HCT116 (cell line): ENCODE results near the gene FSTL4. TPM values are rescaled to one million over a fixed set of nuclear protein-coding genes. Genes with fewer than 3 reads are reported as not detected.

ENCODE experiments used
- ATAC-seq: fragments of 200-7000 bp; cut with Tn5 transposase; 2 replicates; pipeline ENCODE4 v1.9.1; 2020; ENCODE audit warnings: mild to moderate bottlenecking, moderate library complexity
- BruUV-seq: library from RNA; stranded (reverse); fragments of 400-500 nt; replicated peaks from 2 replicates; lab custom pipeline; 2021; lab: Mats Ljungman, UMichigan
- CTCF ChIA-PET: fragments of 300-600 bp; sonication (Branson Sonifier 250); formaldehyde crosslinking; loops from one replicate; lab custom pipeline; 2021; ENCODE audit warnings: antibody characterized with exemption; lab: Charles Lee
- POLR2A ChIA-PET: fragments of 300-600, 350-600 bp; sonication (Branson Sonifier 250); formaldehyde crosslinking; loops from one replicate; lab custom pipeline; 2021; ENCODE audit warnings: antibody characterized with exemption; lab: Charles Lee
- RAD21 ChIA-PET, 2 experiments: fragments of 300-600 bp; sonication (Branson Sonifier 250); formaldehyde crosslinking; loops; one replicate each; lab custom pipeline; 2023; ENCODE audit warnings: low total read pairs in 2 of 2; ENCODE audit not compliant: uncharacterized antibody in 2 of 2, unreplicated experiment in 2 of 2, low non-redundant PET in 1 of 2; lab: Charles Lee
- DNase-seq: peaks from one replicate; pipeline ENCODE4 v3.0.0-alpha.2; 2010; ENCODE audit warnings: low read depth, low spot score
- H2AFZ ChIP-seq: fragments of 200-600 bp; shearing (Covaris generic), sonication (generic); 2 replicates; pipeline ENCODE4 v1.6.1; 2017; ENCODE audit warnings: low read depth, mixed run types, mixed read lengths, antibody characterized with exemption, low read length; ENCODE audit not compliant: poor library complexity, severe bottlenecking
- H3K27ac ChIP-seq: 2 replicates; pipeline ENCODE4 v1.5.1; 2012; ENCODE audit warnings: low read depth, low read length
- H3K27me3 ChIP-seq: fragments of 200-600 bp; sonication (generic); 2 replicates; pipeline ENCODE4 v1.6.1; 2016; ENCODE audit warnings: mixed run types, low read length, mixed read lengths; ENCODE audit not compliant: insufficient read depth
- H3K36me3 ChIP-seq, 2 experiments: fragments of 200-500 bp in 1 of 2; fragments of 200-600 bp in 1 of 2; sonication (Bioruptor generic) in 1 of 2; sonication (generic) in 1 of 2; 2 replicates each; pipeline versions ENCODE4 v1.5.1 to v1.6.1; 2014 to 2016; ENCODE audit warnings: low read length in 2 of 2, inconsistent platforms in 1 of 2, mixed read lengths in 1 of 2, mixed run types in 1 of 2; ENCODE audit not compliant: insufficient read depth in 2 of 2, control insufficient read depth in 1 of 2
- H3K4me1 ChIP-seq, 2 experiments: fragments of 200-600 bp in 1 of 2; sonication (generic) in 1 of 2; 2 replicates each; pipeline versions ENCODE4 v1.5.1 to v1.6.1; 2012 to 2017; ENCODE audit warnings: low read length in 2 of 2, inconsistent platforms in 1 of 2, mild to moderate bottlenecking in 1 of 2, mixed read lengths in 1 of 2, mixed run types in 1 of 2, moderate library complexity in 1 of 2; ENCODE audit not compliant: insufficient read depth in 2 of 2, control insufficient read depth in 1 of 2
- H3K4me2 ChIP-seq: fragments of 200-600 bp; sonication (generic); 2 replicates; pipeline ENCODE4 v1.6.1; 2017; ENCODE audit warnings: mixed run types, low read length, mixed read lengths
- H3K4me3 ChIP-seq, 2 experiments: fragments of 200-600 bp in 1 of 2; sonication (generic) in 1 of 2; replicated peaks in 1 of 2; 2 replicates each; pipeline ENCODE4 v1.5.1; 2011 to 2016; ENCODE audit warnings: low read length in 2 of 2, control low read depth in 1 of 2, low read depth in 1 of 2, mild to moderate bottlenecking in 1 of 2, mixed read lengths in 1 of 2, mixed run types in 1 of 2
- H3K79me2 ChIP-seq: fragments of 200-600 bp; sonication (generic); 2 replicates; pipeline ENCODE4 v1.6.1; 2017; ENCODE audit warnings: mild to moderate bottlenecking, mixed run types, low read length, moderate library complexity, mixed read lengths; ENCODE audit not compliant: insufficient read depth
- H3K9ac ChIP-seq: fragments of 200-600 bp; sonication (generic); 2 replicates; pipeline ENCODE4 v1.6.1; 2016; ENCODE audit warnings: low read length, mixed read lengths
- H3K9me2 ChIP-seq: fragments of 200-600 bp; sonication (generic), shearing (Covaris generic); 2 replicates; pipeline ENCODE4 v1.6.1; 2017; ENCODE audit warnings: mixed run types, mild to moderate bottlenecking, moderate library complexity; ENCODE audit not compliant: insufficient read depth
- H3K9me3 ChIP-seq, 2 experiments: fragments of 200-500 bp in 1 of 2; fragments of 200-600 bp in 1 of 2; sonication (Bioruptor generic) in 1 of 2; sonication (generic) in 1 of 2; 2 replicates each; pipeline ENCODE4 v1.6.1; 2014 to 2017; ENCODE audit warnings: low read length in 2 of 2, mixed read lengths in 2 of 2, inconsistent platforms in 1 of 2, low read depth in 1 of 2, mild to moderate bottlenecking in 1 of 2, mixed run types in 1 of 2, moderate library complexity in 1 of 2; ENCODE audit not compliant: control insufficient read depth in 1 of 2, insufficient read depth in 1 of 2
- H4K20me1 ChIP-seq: fragments of 200-600 bp; sonication (generic), shearing (Covaris generic); 2 replicates; pipeline ENCODE4 v1.6.1; 2017; ENCODE audit warnings: mixed run types, mild to moderate bottlenecking, moderate library complexity; ENCODE audit not compliant: insufficient read depth
- EGR1 ChIP-seq: IDR thresholded peaks from 2 replicates; pipeline ENCODE4 v1.6.1; 2012; ENCODE audit warnings: low read depth
- EZH2 ChIP-seq: fragments of 200-600 bp; sonication (generic); IDR thresholded peaks from 2 replicates; pipeline ENCODE4 v1.6.1; 2017; ENCODE audit warnings: antibody characterized with exemption, mixed run types
- FOSL1 ChIP-seq: IDR thresholded peaks from 2 replicates; pipeline ENCODE4 v1.6.1; 2012; ENCODE audit warnings: low read depth
- POLR2A ChIP-seq: IDR thresholded peaks from 2 replicates; pipeline ENCODE4 v1.7.0; 2011; ENCODE audit warnings: borderline replicate concordance; ENCODE audit not compliant: insufficient read depth, insufficient read length; ENCODE audit errors: extremely low read depth
- POLR2AphosphoS5 ChIP-seq: IDR thresholded peaks from 2 replicates; pipeline ENCODE4 v1.6.1; 2011; ENCODE audit warnings: mild to moderate bottlenecking, low read depth, low read length, moderate library complexity
- SP1 ChIP-seq: IDR thresholded peaks from 2 replicates; pipeline ENCODE4 v1.6.1; 2012; ENCODE audit warnings: low read depth
- SRF ChIP-seq: IDR thresholded peaks from 2 replicates; pipeline ENCODE4 v1.6.1; 2012; ENCODE audit warnings: low read depth
- TCF7L2 ChIP-seq: IDR thresholded peaks from 2 replicates; pipeline ENCODE4 v1.7.0; 2011; ENCODE audit warnings: borderline replicate concordance, inconsistent platforms; ENCODE audit not compliant: insufficient read depth, insufficient read length; ENCODE audit errors: extremely low read depth
- ZBTB33 ChIP-seq: IDR thresholded peaks from 2 replicates; pipeline ENCODE4 v1.6.1; 2011; ENCODE audit warnings: mild to moderate bottlenecking, low read length, moderate library complexity; ENCODE audit not compliant: insufficient replicate concordance; ENCODE audit errors: extremely low read depth
- ZNF274 ChIP-seq: fragments of 200-500 bp; sonication (Bioruptor generic); IDR thresholded peaks from 2 replicates; pipeline ENCODE4 v1.6.1; 2014; ENCODE audit warnings: mild to moderate bottlenecking, low read depth, low read length, inconsistent platforms
- intact Hi-C: fragments of 100-400 bp; cut with micrococcal nuclease; formaldehyde crosslinking; loops from 2 replicates; pipeline ENCODE4 v1.10.0; 2022
- total RNA-seq: library from RNA; stranded (reverse); gene quantifications from one replicate; pipeline ENCODE4 v1.2.1, GENCODE V29; 2021; ENCODE audit not compliant: unreplicated experiment

Gene FSTL4
- total RNA-seq, 1 experiment from 2014 or later: 0.37 TPM

- H3K4me2 ChIP-seq: no peak overlapping the region
- TF ChIP-seq SRF: no peak
- no peak for TF ChIP-seq ZNF274
- TF ChIP-seq POLR2AphosphoS5: no peak
- no peak for TF ChIP-seq ZBTB33
- TF ChIP-seq EGR1: no peak
- TF ChIP-seq EZH2: no peak
- no peak for TF ChIP-seq SP1
- no peak for TF ChIP-seq POLR2A
- TF ChIP-seq TCF7L2: no peak
- TF ChIP-seq FOSL1: no peak
- H3K79me2 ChIP-seq: no peaks in the 10 kb centered on the region
- no peaks in the 10 kb centered on the region for H3K9me2 ChIP-seq
- intact Hi-C loops: no loop called here
- CTCF ChIA-PET: interaction anchor here (1.0 kb wide), 1 partner anchor 10 kb away, joined by 3 read pairs; no protein-coding TSS in a partner anchor
- H3K27me3 ChIP-seq: peaks cover 13% of the 10 kb centered on the region; the same call in 1 of the 2 replicates
- no peak overlapping the region for H3K9ac ChIP-seq
- no peak overlapping the region for H3K27ac ChIP-seq
- BruUV-seq: no TSS peak
- no peaks in the 10 kb centered on the region for H3K36me3 ChIP-seq
- DNase-seq (no peak), ATAC-seq (no peak)
- H3K9me3 ChIP-seq: no peaks in the 10 kb centered on the region
- no peak overlapping the region for H3K4me3 ChIP-seq
- RAD21 ChIA-PET: no interaction called here
- no peak overlapping the region for H2AFZ ChIP-seq
- no peaks in the 10 kb centered on the region for H3K4me1 ChIP-seq
- no peaks in the 10 kb centered on the region for H4K20me1 ChIP-seq
- POLR2A ChIA-PET: no interaction called here
Observed at GRCh38 chr5:133431326-133431865, 180.9 kb downstream of the FSTL4 start.
